Neuronal stem cell (in vitro differentiated cells): ENCODE data around the gene RAE1.

Experiments used
- DNase-seq: peaks from one replicate; pipeline ENCODE4 v3.0.0-alpha.2; 2013; ENCODE audit warnings: low spot score
- H2AFZ ChIP-seq: one replicate; pipeline ENCODE4 v1.6.1; 2013; ENCODE audit warnings: mild to moderate bottlenecking, low read length, inconsistent platforms
- H2AK5ac ChIP-seq: 2 replicates; pipeline ENCODE4 v1.6.1; 2013; ENCODE audit warnings: low read depth, mild to moderate bottlenecking, inconsistent platforms, low read length, moderate library complexity, mixed read lengths
- H2BK120ac ChIP-seq: 2 replicates; pipeline ENCODE4 v1.6.1; 2013; ENCODE audit warnings: low read depth, mild to moderate bottlenecking, inconsistent platforms, low read length, moderate library complexity, mixed read lengths
- H2BK12ac ChIP-seq: one replicate; pipeline ENCODE4 v1.6.1; 2013; ENCODE audit warnings: low read length, inconsistent platforms
- H2BK15ac ChIP-seq: 2 replicates; pipeline ENCODE4 v1.6.1; 2013; ENCODE audit warnings: mild to moderate bottlenecking, low read length, inconsistent platforms, mixed read lengths
- H2BK5ac ChIP-seq: one replicate; pipeline ENCODE4 v1.6.1; 2013; ENCODE audit warnings: inconsistent platforms, mild to moderate bottlenecking, low read length, moderate library complexity
- H3K14ac ChIP-seq: one replicate; pipeline ENCODE4 v1.6.1; 2013; ENCODE audit warnings: low read length, inconsistent platforms
- H3K18ac ChIP-seq: 2 replicates; pipeline ENCODE4 v1.6.1; 2013; ENCODE audit warnings: low read length, inconsistent platforms
- H3K23ac ChIP-seq: 2 replicates; pipeline ENCODE4 v1.6.1; 2013; ENCODE audit warnings: low read depth, mild to moderate bottlenecking, mixed read lengths, low read length, inconsistent platforms; ENCODE audit not compliant: poor library complexity
- H3K27ac ChIP-seq: replicated peaks from 3 replicates; pipeline ENCODE4 v1.5.1; 2013; ENCODE audit warnings: low read length, inconsistent platforms
- H3K27me3 ChIP-seq, 3 experiments: 2 replicates each; pipeline ENCODE4 v1.6.1; 2013; ENCODE audit warnings: low read length in 3 of 3, mild to moderate bottlenecking in 2 of 3, inconsistent platforms in 1 of 3, low read depth in 1 of 3, mixed read lengths in 1 of 3, moderate library complexity in 1 of 3; ENCODE audit not compliant: control insufficient read depth in 3 of 3, insufficient read depth in 3 of 3
- H3K36me3 ChIP-seq, 2 donors: replicated peaks in 1 of 2; 2 replicates each; pipeline ENCODE4 v1.6.1; 2013; ENCODE audit warnings: low read length in 2 of 2; ENCODE audit not compliant: control insufficient read depth in 2 of 2, insufficient read depth in 2 of 2
- H3K4ac ChIP-seq: 2 replicates; pipeline ENCODE4 v1.6.1; 2013; ENCODE audit warnings: inconsistent platforms, mild to moderate bottlenecking, low read length, moderate library complexity
- H3K4me1 ChIP-seq, 2 donors: 1 replicate in 1 of 2; 2 replicates in 1 of 2; pipeline ENCODE4 v1.6.1; 2013; ENCODE audit warnings: low read length in 2 of 2, low read depth in 1 of 2; ENCODE audit not compliant: control insufficient read depth in 2 of 2, insufficient read depth in 1 of 2
- H3K4me2 ChIP-seq: one replicate; pipeline ENCODE4 v1.6.1; 2013; ENCODE audit warnings: mild to moderate bottlenecking, low read length, inconsistent platforms; ENCODE audit not compliant: insufficient read depth, poor library complexity, severe bottlenecking
- H3K4me3 ChIP-seq, 2 donors: 2 replicates each; pipeline ENCODE4 v1.5.1; 2013; ENCODE audit warnings: low read length in 2 of 2, mild to moderate bottlenecking in 2 of 2, inconsistent platforms in 1 of 2, moderate library complexity in 1 of 2
- H3K79me1 ChIP-seq: one replicate; pipeline ENCODE4 v1.6.1; 2013; ENCODE audit warnings: low read depth, mild to moderate bottlenecking, inconsistent platforms, low read length, moderate library complexity
- H3K9ac ChIP-seq: one replicate; pipeline ENCODE4 v1.6.1; 2013; ENCODE audit warnings: mild to moderate bottlenecking, low read depth, low read length, inconsistent platforms; ENCODE audit not compliant: poor library complexity
- H3K9me3 ChIP-seq, 2 donors: replicated peaks in 1 of 2; 2 replicates each; pipeline versions ENCODE3 to v1.6.1; 2013; ENCODE audit warnings: low read length in 2 of 2, mild to moderate bottlenecking in 2 of 2, inconsistent platforms in 1 of 2, low read depth in 1 of 2, mixed read lengths in 1 of 2, moderate library complexity in 1 of 2; ENCODE audit not compliant: control insufficient read depth in 2 of 2, insufficient read depth in 1 of 2
- H4K8ac ChIP-seq: one replicate; pipeline ENCODE4 v1.6.1; 2013; ENCODE audit warnings: low read depth, mild to moderate bottlenecking, inconsistent platforms, low read length, moderate library complexity
- H4K91ac ChIP-seq: one replicate; pipeline ENCODE4 v1.6.1; 2013; ENCODE audit warnings: low read length, low read depth, mild to moderate bottlenecking, inconsistent platforms; ENCODE audit not compliant: poor library complexity
- WGBS, 2 donors: extraction: QIAGEN DNeasy Blood & Tissue Kit; methylation state at CpG; one replicate each; pipeline ENCODE4 v1.1.7; 2013; ENCODE audit warnings: missing lambda C conversion rate in 2 of 2, mixed read lengths in 1 of 2; ENCODE audit not compliant: insufficient read length in 2 of 2, insufficient replicate concordance in 1 of 2; ENCODE audit errors: extremely low coverage in 2 of 2; 5-methylcytosine and 5-hydroxymethylcytosine counted together

RAE1 gene

DNA sequence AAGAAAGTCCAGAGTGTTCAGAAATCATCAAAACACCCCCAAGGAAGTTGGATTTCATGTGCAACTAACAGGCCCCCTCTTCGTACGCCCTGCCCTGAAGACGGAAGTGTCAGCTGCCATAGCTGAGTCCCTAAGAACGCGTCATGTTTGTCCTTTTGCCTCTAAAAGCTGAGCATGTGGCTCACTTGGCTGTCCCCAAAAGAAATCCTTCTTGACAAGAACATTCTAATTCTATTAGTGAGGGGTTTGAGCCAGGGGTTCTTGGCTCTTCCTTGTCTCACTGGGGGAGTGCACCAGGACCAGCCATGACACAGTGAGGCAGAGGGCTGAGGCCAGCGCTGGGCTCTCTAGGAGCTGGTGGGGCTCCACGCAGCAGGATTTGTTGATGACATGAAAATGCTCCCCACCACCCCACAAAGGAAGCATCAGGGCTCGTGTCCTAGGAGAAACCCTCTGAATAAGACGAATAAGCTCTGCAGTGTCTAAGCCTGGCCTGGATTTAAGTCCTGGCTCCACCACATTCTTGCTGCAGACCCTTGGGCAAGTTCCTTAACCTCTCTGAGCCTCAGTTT is 41.4 kb upstream of the RAE1 start:
- Histone ChIP-seq H3K23ac (no peak overlapping the region), H3K9ac (no peak overlapping the region), H4K91ac (no peak overlapping the region), H3K27me3 (peaks cover 0 to 10% (median 0%) of the 10 kb centered on the region in 3 experiments), H2AFZ (no peak overlapping the region), H3K4me2 (no peak overlapping the region), H2BK12ac (no peak overlapping the region), H3K14ac (no peak overlapping the region), H3K79me1 (no peaks in the 10 kb centered on the region), H3K36me3 (no peaks in the 10 kb centered on the region), H3K4ac (no peak overlapping the region), H2AK5ac (no peak overlapping the region), H3K18ac (no peak overlapping the region), H3K27ac (no peak overlapping the region), H2BK120ac (no peak overlapping the region), H4K8ac (no peak overlapping the region), H2BK5ac (no peak overlapping the region), H3K4me1 (peaks cover 0 to 9% of the 10 kb centered on the region in 2 donors), H3K4me3 (no peak overlapping the region), H3K9me3 (no peaks in the 10 kb centered on the region), H2BK15ac (no peak overlapping the region)
- no peak for DNase-seq
- WGBS, 2 donors: no CpG with 5 or more reads among the region's 9 CpGs

- H2BK5ac ChIP-seq: no peak overlapping the region
- H3K9me3 ChIP-seq: no peaks in the 10 kb centered on the region
- no peak overlapping the region for H3K4me3 ChIP-seq
- H3K36me3 ChIP-seq: no peaks in the 10 kb centered on the region
- no peak overlapping the region for H3K4me2 ChIP-seq
- H3K18ac ChIP-seq: no peak overlapping the region
- no peak for DNase-seq
- peaks cover 0 to 9% of the 10 kb centered on the region in 2 donors for H3K4me1 ChIP-seq
- no peak overlapping the region for H2BK12ac ChIP-seq
- H3K27ac ChIP-seq: no peak overlapping the region
- H2AFZ ChIP-seq: no peak overlapping the region
- H2BK120ac ChIP-seq: no peak overlapping the region
- H3K27me3 ChIP-seq: peaks cover 0 to 10% (median 0%) of the 10 kb centered on the region in 3 experiments
- H3K79me1 ChIP-seq: no peaks in the 10 kb centered on the region
- H3K14ac ChIP-seq: no peak overlapping the region
- no peak overlapping the region for H4K8ac ChIP-seq
- no CpG with 5 or more reads among the region's 11 CpGs for WGBS, 2 donors
- no peak overlapping the region for H2AK5ac ChIP-seq
- no peak overlapping the region for H3K23ac ChIP-seq
- no peak overlapping the region for H3K9ac ChIP-seq
- H2BK15ac ChIP-seq: no peak overlapping the region
- H3K4ac ChIP-seq: no peak overlapping the region
- H4K91ac ChIP-seq: no peak overlapping the region
Measured at GRCh38 chr20:57310821-57311514, 40.1 kb upstream of the RAE1 start.

GRCh38 chr20:57312138-57312537 is 38.9 kb upstream of the RAE1 start:
- H3K36me3 ChIP-seq: no peaks in the 10 kb centered on the region
- H2BK120ac ChIP-seq: no peak overlapping the region
- WGBS, 2 donors: no CpG with 5 or more reads among the region's 6 CpGs
- H3K79me1 ChIP-seq: no peaks in the 10 kb centered on the region
- H3K18ac ChIP-seq: no peak overlapping the region
- no peaks in the 10 kb centered on the region for H3K9me3 ChIP-seq
- H2AK5ac ChIP-seq: no peak overlapping the region
- no peak overlapping the region for H3K9ac ChIP-seq
- H3K27me3 ChIP-seq: peaks cover 0 to 10% (median 0%) of the 10 kb centered on the region in 3 experiments
- no peak overlapping the region for H4K91ac ChIP-seq
- no peak overlapping the region for H4K8ac ChIP-seq
- H3K4me2 ChIP-seq: no peak overlapping the region
- no peak overlapping the region for H3K27ac ChIP-seq
- H2BK15ac ChIP-seq: no peak overlapping the region
- peak overlapping the region; percentile 27 for H2BK12ac ChIP-seq
- no peak overlapping the region for H3K23ac ChIP-seq
- H3K4me3 ChIP-seq: no peak overlapping the region
- H3K4ac ChIP-seq: no peak overlapping the region
- H3K14ac ChIP-seq: peak overlapping the region; percentile 77
- no peak overlapping the region for H2BK5ac ChIP-seq
- DNase-seq: no peak
- peaks cover 0 to 12% of the 10 kb centered on the region in 2 donors for H3K4me1 ChIP-seq
- H2AFZ ChIP-seq: no peak overlapping the region

GRCh38 chr20:57313230-57313629 is 37.8 kb upstream of the RAE1 start:
- Histone ChIP-seq H3K18ac (no peak overlapping the region), H3K23ac (no peak overlapping the region), H3K4ac (no peak overlapping the region), H3K27ac (no peak overlapping the region), H2AK5ac (no peak overlapping the region), H2BK12ac (no peak overlapping the region), H3K36me3 (no peaks in the 10 kb centered on the region), H2AFZ (no peak overlapping the region), H3K9me3 (no peaks in the 10 kb centered on the region), H4K8ac (no peak overlapping the region), H3K27me3 (peaks cover 0 to 10% (median 0%) of the 10 kb centered on the region in 3 experiments), H2BK120ac (no peak overlapping the region), H4K91ac (no peak overlapping the region), H2BK15ac (no peak overlapping the region), H3K4me1 (peaks cover 1 to 13% of the 10 kb centered on the region in 2 donors), H3K4me3 (no peak overlapping the region), H3K14ac (no peak overlapping the region), H2BK5ac (no peak overlapping the region), H3K79me1 (no peaks in the 10 kb centered on the region), H3K9ac (no peak overlapping the region), H3K4me2 (no peak overlapping the region)
- DNase-seq: no peak
- WGBS, 2 donors: no CpG with 5 or more reads among the region's 5 CpGs
